GM12874 (cell line): Measurements from ENCODE around the gene FAXDC2.

Experiments
- TF ChIP-seq, protein P1 (sequence below): IDR thresholded peaks from 2 replicates; pipeline ENCODE4 v1.5.1; 2011; ENCODE audit warnings: low read depth, mild to moderate bottlenecking, control low read depth, low read length, moderate library complexity; ENCODE audit not compliant: insufficient read depth

Gene FAXDC2

DNA sequence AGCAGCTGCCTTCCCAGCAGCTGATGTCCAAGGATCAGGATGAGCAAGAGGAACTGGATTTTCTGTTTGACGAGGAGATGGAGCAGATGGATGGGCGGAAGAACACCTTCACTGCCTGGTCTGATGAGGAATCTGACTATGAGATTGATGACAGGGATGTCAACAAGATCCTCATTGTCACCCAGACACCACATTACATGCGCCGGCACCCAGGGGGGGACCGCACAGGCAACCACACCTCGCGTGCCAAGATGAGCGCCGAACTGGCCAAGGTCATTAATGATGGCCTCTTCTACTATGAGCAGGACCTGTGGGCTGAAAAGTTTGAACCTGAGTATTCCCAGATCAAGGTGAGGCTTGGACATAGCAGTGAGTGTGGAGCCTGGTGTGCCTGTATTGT, 48.4 kb downstream of the FAXDC2 start:
- TF ChIP-seq, protein P1, sequence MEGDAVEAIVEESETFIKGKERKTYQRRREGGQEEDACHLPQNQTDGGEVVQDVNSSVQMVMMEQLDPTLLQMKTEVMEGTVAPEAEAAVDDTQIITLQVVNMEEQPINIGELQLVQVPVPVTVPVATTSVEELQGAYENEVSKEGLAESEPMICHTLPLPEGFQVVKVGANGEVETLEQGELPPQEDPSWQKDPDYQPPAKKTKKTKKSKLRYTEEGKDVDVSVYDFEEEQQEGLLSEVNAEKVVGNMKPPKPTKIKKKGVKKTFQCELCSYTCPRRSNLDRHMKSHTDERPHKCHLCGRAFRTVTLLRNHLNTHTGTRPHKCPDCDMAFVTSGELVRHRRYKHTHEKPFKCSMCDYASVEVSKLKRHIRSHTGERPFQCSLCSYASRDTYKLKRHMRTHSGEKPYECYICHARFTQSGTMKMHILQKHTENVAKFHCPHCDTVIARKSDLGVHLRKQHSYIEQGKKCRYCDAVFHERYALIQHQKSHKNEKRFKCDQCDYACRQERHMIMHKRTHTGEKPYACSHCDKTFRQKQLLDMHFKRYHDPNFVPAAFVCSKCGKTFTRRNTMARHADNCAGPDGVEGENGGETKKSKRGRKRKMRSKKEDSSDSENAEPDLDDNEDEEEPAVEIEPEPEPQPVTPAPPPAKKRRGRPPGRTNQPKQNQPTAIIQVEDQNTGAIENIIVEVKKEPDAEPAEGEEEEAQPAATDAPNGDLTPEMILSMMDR: no peak

GRCh38 chr5:154801083-154801482, 49.3 kb downstream of the FAXDC2 start:
- TF ChIP-seq, protein P1: no peak

DNA sequence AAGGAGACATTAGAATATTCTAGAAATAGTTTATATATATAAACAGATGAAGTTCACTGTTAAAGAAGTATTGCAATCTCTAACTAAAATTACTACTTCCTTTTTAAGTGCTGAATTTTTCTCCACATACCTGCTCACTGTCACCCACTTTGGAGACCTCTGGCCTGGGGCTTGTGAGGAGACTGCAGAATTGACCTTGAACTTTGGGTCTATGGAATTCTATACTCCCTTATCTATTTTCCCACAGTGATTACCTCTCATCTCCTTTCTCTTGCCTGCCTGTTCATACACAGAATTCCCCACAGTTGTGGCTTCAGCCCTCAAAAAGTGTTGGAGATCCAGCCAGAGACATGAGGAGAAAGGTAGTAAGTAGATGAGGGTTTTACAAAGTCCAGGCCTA, 49.8 kb downstream of the FAXDC2 start:
- TF ChIP-seq, protein P1: no peak

DNA sequence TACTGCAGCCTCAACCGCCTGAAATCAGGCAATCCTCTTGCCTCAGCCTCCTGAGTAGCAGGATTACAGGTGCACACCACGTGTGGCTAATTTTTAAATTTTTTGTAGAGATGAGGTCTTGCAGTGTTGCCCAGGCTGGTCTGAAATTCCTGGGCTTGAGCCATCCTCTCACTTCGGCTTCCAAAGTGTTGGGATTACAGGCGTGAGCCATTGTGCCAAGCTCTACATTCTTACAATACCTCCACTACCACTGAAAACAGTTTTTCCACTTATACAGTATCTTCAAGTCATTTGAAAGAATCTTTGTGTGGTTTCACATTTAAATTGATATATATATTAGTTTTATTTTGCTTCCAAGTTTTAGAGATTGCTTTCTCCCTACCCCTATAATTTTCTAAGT, 52.6 kb downstream of the FAXDC2 start:
- TF ChIP-seq, protein P1: no peak

DNA sequence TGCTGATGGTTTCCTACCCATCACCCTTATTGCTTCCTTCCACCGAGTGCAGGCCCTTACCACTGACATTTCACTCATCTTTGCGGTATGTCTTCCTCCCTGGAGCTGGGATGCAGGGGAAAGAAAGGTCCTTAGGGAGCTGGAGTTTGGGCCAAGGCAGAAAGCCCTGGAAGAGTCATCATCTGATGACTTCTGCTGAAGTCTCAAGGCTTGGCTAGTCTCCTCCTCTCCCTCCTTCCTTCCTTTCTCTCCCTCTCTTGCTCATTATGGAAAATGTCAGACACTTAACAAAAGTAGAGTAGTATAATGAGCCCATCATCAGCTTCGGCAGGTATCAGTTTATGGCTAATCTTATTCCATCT, 55.2 kb downstream of the FAXDC2 start:
- TF ChIP-seq, protein P1: no peak

DNA sequence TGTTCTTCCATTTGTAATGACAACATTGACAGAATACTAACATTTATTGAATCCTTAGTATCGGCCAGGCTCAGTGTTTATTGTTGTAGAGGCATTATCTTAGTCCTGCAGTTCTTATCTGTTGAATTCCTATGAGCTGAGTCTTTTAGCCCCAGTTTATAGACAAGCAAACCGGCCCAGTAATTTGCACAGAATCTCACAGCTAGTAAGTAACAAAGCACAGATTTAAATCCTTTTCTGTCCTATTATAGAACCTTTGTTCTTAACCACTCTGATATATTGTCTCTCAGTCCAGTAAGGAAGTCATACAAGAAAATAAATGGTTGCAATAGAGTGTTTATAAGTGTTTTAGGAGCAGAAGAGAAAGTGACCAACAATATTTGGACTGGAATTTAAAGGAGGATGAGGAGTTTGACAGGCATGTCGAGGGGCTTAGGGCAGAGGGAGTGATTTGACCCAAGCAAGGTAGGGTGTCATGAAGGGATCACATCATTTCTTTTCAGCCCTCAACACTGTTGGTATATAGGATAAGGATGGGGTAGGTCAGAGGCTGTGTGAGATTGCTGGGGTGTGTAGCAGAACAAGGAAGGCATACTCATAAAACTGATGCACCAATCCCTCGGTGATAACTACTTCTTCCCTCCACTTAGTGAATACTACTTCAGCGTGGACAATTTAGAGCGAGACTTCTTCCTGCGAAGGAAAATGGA, 55.7 kb downstream of the FAXDC2 start:
- TF ChIP-seq, protein P1: no peak

GRCh38 chr5:154793599-154794524, 56.5 kb downstream of the FAXDC2 start:
- TF ChIP-seq, protein P1: no peak
